LHCN-M2 (cell line): Measurements from ENCODE around the gene GNL2. TPM values are rescaled to one million over a fixed set of nuclear protein-coding genes. Genes with fewer than 3 reads are reported as not detected.
"Not testable (repeated sequence)": the region's sequence is repeated elsewhere in the genome, so short reads cannot be mapped to it uniquely, and the experiment has no call there.

Experiments
- DNase-seq: peaks from one replicate; pipeline ENCODE4 v3.0.0-alpha.2; 2012; ENCODE audit warnings: low read depth
- total RNA-seq: library from RNA; depleted of rRNA; stranded (reverse); fragments of >200 nt; gene quantifications from 2 replicates; pipeline ENCODE4 v1.2.3, GENCODE V29; 2014

The GNL2 gene
- total RNA-seq, 1 experiment from 2014 or later = 65.1 TPM

DNA sequence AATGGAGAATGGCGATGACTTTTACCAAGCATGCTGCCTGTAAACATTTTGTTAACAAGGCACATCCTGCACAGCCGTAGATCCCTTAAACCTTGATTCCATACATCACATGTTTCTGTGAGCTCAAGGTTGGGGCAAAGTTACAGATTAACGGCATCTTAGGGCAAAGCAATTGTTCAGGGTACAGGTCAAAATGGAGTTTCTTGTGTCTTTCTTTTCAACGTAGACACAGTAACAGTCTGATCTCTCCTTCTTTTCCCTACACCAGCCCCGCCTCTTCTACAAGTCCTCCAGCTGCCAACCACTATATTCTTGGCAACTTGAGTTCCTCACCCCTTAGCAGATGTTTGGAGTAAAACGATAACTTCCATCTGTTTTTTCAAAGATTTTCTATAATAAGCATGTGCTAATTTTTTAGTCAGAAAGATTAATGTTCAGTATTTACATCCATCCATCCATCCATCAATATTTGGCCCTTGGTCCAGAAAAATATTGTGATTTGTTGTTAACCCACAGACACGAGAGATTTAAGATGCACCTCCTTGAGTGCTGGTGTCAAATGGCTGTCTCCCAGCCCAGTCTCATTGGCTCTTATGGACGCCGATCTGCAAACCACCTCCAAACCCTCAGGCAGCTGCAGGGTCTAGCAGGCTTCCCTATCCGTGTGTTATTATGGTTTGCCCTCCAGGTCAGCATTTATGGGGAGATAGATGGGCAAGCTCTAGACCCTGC lies 35.2 kb downstream of the GNL2 start:
- no peak for DNase-seq

DNA sequence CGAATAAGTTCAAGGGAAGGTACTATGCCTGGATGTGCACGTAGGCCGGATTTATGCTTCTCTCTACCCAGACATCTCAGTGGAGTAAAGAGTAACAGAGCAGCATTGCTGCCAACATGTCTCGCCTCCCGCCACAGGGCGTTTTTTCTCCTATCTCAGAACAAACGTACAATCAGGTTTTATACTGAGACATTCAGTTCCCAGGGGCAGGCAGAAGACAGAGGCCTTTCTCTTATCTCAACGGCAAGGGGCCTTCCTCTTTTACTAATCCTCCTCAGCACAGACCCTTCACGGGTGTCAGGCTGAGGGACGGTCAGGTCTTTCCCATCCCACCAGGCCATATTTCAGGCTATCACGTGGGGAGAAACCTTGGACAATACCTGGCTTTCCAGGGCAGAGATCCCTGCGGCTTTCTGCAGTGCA lies 35.8 kb downstream of the GNL2 start:
- DNase-seq = not testable (repeated sequence)

DNA sequence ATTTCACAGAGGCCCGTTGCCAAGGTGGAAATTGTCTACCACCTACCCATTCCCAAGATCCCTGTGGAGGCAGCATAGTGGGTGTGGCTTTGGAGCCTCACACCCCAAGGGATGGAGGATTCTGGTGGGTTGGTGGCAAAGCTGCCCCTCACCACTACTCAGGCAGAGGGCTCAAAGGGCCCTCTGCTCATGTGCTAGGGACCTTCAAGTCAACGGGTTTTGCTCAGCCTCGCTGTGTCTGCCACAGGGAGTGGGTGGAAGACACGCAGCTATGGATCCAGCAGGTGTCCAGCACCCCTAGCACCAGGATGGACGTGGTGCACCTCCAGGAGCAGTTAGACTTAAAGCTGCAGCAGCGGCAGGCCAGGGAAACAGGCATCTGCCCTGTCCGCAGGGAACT lies 36.7 kb downstream of the GNL2 start:
- no peak for DNase-seq

DNA sequence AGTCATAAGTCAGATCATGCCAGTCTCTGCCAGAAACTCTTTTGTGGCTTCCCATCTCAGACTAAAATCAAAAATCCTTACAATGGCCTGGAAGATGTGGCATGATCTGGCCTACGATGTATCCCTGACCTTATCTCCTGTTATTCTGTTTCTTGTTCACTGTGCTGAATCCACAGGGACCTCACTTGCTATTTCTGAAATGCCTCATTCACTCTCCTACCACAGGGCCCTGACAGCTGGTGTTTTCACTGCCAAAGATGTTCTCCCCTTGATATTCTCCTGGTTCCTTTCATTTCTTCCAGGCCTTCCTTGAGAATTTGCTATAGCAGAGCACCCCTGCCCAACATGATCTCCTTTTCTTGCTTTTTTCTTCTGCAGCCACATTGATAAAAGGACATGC lies 37.3 kb downstream of the GNL2 start:
- no peak for DNase-seq

DNA sequence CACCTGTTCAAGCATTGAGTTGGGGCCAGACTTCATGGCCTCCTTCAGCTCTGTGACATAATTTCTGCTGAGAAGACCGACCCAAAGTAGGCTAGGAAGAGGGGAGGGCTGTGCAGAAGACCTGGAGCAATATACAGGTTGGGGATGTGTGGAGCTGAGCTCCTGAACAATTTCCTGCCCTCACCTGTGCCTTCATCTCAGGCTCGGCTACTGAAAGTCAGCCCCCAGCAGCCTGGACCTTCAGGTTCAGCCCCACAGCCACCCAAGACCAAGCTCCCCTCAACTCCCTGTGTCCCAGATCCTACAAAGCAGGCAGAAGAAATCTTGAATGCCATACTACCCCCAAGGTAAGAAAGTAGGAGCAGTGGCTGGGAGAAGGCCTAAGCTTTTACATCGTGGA lies 38.3 kb downstream of the GNL2 start:
- DNase-seq = no peak

DNA sequence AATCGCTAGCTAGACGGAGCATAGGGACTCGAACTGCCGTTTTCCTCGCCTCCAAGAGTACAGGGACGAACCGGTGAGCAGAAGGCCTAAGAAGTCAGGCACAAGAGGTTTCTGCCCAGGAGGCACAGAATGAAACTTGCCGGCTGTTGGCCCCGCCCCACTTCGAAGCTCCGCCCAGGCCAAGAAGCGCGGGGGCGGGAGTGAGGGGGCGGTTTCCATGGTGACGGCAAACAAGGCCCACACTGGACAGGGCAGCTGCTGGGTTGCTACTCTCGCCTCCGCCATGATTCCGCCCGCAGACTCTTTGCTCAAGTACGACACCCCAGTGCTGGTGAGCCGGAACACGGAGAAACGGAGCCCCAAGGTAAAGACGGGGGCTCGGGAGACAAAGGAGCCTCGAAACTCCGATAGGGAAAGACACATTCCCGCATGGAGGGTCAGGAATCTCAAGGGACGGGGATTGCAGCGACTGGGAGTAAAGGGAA lies 39.0 kb downstream of the GNL2 start, which contains the start of gene DNALI1:
Gene DNALI1, plus strand, starts transcription at position 229 of the 485 bp plus-strand sequence. Its CDS starts 55 bp downstream, at position 284.
- DNase-seq = peak; percentile 92

DNA sequence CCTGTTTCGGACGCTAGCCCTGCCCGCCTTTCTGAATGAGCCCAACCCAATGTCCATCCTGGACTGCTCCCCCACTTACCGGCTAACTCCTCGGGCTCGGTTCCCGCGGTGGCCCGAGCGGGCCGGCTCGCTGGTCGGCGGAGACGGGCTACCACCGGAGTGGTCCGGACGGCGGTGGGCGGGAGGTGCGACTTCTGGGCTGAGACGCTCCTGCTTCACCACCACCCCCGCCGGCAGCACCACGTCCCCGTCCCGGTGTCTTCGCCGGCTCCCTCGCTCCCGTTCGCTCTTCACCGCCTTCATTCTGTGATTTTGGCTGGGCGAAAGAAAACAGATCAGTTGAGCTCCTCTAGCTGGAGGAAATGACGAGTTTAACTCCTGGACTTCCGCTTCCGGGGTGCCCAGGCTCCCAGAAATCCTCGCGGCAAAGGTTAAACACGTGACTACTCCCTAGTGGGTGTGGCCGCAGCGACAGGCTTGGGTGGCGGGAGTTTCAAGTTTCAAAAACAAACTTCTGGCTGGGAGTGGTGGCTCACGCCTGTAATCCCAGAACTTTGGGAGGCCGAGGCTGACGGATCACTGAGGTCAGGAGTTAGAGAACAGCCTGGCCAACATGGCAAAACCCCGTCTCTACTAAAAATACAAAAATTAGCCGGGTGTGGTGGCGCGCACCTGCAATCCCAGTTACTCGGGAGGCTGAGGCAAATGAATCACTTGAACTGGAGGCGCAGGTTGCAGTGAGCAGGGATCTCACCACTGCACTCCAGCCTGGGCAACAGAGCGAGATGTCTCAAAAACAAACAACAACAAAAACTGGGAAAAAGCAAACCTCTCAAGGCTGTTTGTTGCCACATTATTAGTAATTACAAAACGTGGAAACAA lies 41.6 kb downstream of the GNL2 start, which contains the start of gene SNIP1:
Gene SNIP1, minus strand, starts transcription at position 367 of the 882 bp plus-strand sequence. Its CDS starts 64 bp downstream, at position 303.
- peak; percentile 92 for DNase-seq

DNA sequence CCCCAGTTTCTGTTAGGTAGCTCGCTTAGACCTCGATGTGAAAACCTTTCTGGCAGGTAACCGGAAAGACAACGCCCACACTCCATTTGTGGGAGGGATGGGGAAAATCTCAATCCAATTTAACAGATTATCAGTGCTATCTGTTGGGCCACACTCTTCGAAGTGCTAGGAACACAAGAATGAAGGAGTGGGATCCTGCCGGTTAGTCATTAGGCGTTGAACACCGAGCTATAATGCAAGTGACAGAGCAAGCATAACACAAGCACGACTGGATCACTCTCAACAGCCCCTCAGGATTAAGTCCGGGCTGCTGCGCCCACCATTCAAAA lies 42.2 kb downstream of the GNL2 start:
- DNase-seq = no peak

DNA sequence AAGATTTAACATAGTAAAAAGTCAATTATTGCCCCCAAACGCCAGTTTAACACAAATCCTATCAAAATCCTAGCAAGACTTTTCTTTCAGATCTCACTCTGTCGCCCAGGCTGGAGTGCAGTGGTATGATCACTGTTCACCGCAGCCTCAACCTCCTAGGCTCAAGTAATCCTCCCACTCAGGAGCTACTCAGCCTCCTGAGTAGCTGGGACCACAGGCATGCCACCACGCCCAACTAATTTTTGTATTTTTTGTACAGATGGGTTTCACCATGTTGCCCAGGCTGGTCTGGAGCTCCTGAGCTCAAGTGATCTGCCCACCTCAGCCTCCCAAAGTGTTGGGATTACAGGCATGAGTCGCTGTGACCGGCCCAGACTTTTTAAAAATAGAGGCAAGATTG lies 46.4 kb downstream of the GNL2 start:
- DNase-seq = peak; percentile 15

DNA sequence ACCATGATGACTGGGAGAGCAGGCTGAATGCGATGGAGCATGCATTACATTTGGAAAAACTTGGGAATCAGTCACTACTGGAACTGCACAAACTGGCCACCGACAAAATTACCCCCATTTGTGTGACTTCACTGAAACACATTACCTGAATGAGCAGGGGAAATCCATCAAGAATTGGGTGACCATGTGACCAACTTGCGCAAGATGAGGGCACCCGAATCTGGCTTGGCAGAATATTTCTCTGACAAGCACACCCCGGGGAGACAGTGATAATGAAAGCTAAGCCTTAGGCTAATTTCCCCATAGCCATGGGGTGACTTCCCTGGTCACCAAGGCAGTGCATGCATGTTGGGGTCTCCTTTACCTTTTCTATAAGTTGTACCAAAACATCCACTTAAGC lies 50.7 kb downstream of the GNL2 start:
- DNase-seq = no peak

DNA sequence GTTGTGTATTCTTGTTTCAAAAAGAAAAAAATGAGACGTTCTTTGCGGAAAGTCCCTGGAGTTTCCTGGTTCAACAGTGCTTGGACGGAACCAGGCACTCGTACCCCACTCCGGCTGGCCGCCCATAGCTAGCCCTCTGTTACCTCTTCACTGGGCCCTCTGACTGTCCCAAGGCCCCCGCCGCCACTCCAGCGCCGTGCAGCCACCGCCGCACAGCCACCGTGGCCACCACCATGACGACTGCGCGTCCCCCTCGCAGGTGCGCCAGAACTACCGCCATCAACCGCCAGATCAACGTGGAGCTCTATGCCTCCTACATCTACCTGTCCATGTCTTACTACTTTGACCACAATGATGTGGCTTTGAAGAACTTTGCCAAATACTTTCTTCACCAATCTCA lies 51.2 kb downstream of the GNL2 start:
- no peak for DNase-seq

DNA sequence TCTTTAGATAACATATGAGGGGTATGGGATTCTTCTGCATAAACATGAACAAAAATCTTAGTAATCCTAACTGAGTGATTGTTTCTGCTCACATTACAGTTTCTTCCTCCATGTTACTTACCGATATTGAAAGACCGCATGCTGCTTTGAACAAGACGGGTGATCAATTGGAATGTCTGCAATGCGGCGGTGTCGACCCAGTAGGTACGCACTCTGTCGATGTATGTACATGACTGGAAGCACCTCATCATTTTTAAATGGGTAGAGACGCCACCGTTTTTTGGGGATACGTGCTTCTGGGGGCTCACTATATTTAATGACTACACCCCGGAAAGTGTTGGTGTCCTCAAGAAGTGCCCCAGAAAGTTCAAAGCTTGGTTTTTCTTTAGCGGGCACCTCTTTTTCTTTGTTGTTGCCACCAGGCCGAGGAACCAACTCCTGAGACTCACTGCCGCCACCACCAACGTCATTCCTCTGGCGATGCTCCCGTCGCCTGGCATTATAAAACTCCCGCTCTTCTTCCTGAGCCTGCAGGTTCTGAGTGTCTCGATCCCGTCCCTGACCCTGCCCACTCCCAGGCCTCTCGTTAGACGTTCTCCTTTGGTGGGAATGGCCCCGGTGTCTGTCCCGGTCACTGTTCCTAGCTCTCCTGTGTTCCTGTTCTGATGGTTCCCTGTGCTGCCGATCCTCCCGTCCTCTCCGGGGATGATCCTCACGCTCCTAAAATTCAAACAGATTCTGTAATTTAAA lies 55.5 kb downstream of the GNL2 start:
- no peak for DNase-seq

DNA sequence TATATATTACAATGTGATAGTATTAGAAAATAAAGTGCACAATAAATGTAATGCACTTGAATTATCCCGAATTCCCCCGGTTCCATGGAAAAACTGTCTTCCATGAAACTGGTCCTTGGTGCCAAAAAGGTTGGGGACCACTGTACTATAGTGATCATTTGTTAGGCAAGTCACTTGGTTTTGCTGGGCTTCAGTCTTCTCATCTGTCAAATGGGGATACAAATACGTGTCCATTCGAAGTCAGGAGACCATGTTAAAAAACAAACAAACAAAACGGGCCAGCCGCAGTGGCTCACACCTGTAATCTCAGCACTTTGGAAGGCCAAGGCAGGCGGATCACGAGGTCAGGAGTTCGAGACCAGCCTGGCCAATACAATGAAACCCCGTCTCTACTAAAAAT lies 56.6 kb downstream of the GNL2 start:
- DNase-seq = not testable (repeated sequence)

DNA sequence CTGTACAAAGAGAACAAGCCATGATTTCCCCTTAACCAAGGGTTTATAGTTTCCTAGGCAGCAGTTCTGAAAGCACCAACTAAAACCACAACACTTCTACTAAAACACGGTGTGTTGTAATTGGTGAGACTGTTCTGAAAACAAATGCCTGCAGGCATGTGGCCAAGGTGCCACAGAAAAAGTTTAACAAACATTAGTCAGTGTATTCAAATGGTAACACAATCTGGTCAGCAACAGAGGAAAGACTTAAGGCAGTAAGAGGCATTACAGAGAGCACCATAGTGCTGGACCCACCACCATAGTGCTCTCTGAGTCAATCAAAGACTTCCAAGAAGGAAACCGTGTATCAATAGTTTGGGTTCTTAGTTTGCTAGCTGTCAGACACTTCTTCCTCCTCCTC lies 58.4 kb downstream of the GNL2 start:
- DNase-seq = peak; percentile 83

DNA sequence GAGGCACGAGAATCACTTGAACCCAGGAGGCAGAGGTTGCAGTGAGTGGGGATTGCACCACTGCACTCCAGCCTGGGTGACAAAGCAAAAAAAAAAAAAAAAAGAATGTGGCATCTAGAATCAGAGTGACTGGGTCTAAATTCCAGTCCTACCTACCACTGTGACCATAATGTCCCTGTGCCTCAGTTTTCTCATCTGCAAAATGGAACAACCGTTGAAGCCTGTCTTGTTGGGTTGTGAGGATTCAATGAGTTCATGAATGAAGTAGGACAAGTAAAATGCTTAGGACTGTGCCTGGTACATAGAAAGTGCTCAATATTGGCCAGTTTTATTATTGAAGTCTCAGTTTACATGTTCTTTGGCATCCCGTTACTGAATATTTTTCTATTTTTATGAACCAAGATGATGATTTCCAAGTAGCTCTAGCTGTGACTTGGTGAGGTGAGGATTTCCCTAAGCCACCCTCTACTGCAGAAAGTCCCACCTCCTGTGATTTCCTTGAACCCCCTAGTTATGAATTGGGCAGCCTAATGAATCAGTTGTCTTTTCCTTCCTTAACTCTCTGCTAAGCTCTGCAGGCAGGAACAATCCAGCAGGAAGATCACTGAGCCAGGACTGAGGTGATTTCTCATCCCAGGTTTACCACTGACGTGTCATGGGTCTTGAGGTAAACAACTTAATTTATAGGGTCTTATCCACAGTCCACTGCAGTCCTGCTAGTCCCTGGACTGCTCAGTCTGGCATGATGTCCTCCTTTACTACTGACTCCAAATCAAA lies 62.2 kb downstream of the GNL2 start:
- no peak for DNase-seq

DNA sequence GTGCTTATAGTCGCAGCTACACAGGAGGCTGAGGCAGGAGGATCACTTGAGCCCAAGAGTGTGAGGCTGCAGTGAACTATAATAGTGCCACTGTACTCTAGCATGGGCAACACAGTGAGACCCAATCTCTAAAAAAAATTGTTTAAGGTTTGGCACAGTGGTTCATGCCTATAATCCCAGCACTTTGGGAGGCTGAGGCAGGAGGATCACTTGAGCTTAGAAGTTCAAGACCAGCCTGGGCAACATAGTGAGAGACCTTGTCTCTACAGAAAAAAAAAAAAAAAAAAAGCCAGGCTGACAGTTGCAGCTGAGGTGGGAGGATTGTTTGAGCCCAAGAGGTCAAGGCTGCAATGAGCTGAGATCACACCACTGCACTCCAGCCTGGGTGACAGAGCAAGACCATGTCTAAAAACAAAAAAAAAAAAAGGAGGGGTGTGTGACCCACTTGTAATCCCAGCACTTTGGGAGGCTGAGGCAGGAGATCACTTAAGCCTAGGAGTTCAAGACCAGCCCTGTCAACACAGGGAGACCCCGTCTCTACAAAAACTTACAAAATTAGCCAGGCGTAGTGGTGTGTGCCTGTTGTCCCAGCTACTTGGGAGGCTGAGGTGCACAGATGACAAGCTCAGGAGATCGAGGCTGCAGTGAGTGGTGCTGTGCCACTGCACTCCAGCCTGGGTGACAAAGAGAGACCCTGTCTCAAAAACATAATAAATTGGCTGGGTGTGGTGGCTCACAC lies 63.1 kb downstream of the GNL2 start:
- DNase-seq = not testable (repeated sequence)

DNA sequence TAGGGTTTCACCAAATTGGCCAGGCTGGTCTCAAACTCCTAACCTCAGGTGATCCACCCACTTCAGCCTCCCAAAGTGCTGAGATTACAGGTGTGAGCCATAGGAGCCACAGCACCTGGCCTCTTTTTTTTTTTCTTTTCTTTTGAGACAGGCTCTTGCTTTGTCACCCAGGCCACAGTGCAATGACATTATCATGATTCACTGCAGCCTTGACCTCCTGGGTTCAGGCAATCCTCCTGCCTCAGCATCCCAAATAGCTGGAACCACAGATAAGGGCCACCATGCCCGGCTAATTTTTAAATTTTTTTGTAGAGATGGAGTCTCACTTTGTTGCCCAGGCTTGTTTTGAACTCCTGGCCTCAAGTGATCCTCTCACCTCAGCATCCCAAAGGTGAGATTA lies 65.8 kb downstream of the GNL2 start:
- not testable (repeated sequence) for DNase-seq

DNA sequence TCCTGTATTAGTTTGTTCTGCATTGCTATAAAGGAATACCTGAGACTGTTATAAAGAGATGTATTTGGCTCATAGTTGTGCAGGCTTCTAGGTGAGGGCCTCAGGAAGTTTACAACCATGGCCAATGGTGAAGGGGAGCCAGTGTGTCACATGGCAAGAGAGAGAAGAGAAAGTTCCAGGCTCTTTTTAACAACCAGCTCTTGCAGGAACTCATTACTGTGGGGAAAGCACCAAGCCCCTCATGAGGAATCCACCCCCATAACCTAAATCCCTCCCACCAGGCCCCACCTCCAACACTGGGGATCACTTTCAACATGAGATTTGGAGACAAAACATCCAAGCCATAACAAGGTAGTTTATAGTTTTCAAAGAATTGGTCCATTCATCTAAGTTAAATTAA lies 76.1 kb downstream of the GNL2 start:
- no peak for DNase-seq

DNA sequence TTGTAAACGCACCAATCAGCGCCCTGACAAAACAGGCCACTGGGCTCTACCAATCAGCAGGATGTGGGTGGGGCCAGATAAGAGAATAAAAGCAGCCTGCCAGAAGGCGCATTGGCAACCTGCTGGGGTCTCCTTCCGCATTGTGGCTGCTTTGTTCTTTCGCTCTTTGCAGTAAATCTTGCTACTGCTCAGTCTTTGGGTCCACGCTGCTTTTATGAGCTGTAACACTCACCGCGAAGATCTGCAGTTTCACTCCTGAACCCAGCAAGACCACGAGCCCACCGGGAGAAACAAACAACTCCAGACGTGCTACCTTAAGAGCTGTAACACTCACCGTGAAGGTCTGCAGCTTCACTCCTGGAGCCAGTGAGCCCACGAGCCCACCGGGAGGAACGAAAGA lies 76.8 kb downstream of the GNL2 start:
- not testable (repeated sequence) for DNase-seq

DNA sequence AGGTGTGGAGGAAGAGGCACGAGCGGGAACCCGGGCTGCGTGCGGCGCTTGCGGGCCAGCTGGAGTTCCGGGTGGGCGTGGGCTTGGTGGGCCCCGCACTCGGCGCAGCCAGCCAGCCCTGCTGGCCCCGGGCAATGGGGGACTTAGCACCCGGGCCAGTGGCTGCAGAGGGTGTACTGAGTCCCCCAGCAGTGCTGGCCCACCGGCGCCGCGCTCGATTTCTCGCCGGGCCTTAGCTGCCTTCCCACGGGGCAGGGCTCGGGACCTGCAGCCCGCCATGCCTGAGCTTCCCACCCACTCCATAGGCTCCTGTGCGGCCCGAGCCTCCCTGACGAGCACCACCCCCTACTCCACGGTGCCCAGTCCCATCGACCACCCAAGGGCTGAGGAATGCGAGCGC lies 77.5 kb downstream of the GNL2 start:
- DNase-seq = not testable (repeated sequence)
